ENCODE data around the gene PYGB.

Gene PYGB

DNA sequence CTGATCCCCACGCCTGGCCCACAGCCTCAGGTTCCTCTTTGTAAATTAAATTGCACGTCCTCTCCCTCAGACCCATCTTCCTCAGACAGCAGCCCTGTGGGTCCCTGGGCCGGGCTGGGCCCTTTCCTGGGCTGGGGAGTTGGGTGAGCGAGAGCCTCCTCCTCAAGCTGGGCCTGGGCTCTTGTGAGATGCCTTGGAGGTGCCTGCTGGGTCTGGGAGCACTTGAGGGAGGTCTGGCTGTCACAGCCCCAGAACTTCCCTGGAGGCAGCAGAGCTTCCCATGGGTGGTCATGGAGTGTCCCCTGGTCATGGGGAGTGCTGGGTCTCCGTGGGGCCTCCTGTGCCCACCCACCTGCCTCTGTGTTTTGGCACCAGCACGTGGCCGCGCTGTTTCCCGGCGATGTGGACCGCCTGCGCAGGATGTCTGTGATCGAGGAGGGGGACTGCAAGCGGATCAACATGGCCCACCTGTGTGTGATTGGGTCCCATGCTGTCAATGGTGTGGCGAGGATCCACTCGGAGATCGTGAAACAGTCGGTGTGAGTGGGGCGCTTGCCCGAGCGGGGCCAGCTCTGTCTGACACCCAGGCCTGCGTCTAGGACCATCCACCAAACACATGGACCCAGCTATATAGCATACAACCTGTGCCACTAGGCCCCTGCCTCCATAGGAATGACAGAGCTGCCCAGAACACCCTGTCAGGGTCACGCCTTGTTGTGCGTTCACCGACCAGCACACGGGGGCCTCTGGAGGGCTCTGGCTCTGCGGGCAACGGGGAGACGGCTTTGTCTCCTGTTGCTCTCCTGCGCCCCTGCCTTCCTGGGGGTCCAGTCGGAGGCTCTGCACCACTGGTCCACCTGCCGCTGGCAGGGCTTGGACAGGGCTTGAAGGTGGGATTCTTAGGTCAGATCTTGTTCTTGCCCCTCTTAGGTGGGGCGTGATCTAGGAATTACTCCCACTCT, 33.0 kb downstream of the PYGB start:
- in situ Hi-C loops (cut with HindIII; ENCODE audit: low pct_unique_long_range_greater_than_20kb, low sequenced_read_pairs): no loop called here
- no peak for TF ChIP-seq JUND (IDR thresholded peaks at IDR 0.05; ENCODE audit: low read depth)
- DNase-seq (ENCODE audit: low read depth in 1 of 2, low spot score in 1 of 2): no peak

GRCh38 chr20:25281541-25281991, 33.7 kb downstream of the PYGB start:
- no peak for TF ChIP-seq JUND (IDR thresholded peaks at IDR 0.05; ENCODE audit: low read depth)
- in situ Hi-C loops (cut with HindIII; ENCODE audit: low pct_unique_long_range_greater_than_20kb, low sequenced_read_pairs): no loop called here
- DNase-seq (ENCODE audit: low read depth in 1 of 2, low spot score in 1 of 2): peak in 1 of 2 experiments; percentile 90

DNA sequence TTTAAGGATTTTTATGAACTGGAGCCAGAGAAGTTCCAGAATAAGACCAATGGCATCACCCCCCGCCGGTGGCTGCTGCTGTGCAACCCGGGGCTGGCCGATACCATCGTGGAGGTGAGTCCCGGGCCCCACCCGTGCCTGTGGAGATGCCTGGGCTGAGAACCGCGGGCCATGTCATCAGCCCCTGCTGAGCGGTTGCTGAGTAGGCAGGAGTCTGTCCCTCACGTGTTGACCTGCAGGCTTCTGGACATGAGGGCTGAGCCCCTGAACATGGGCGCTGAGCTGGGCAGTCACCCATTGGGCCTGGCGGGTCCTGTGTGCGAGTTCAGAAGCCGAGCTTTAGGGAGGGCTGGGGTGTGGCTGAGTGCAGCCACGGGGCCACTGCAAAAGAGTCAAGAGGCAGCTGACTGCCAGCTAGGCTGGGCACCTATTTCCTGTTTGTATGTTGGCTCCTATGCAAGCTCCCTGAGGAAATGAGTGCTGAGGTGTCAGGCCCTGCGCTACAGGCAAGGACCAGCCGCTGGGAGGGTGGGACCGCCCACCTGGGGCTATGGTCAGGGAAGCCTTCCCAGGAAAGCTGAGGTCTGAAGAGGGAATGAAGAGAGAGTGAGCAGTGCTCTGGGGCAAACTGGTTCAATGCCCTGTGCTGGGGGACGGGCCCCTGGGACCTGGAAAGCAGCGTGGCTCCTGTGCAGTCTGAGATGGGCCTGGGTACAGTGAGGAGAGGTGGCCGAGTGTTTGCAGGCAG, 34.3 kb downstream of the PYGB start:
- DNase-seq (ENCODE audit: low read depth in 1 of 2, low spot score in 1 of 2): no peak
- in situ Hi-C loops (cut with HindIII; ENCODE audit: low pct_unique_long_range_greater_than_20kb, low sequenced_read_pairs): no loop called here

GRCh38 chr20:25282796-25283195, 34.9 kb downstream of the PYGB start:
- TF ChIP-seq JUND (IDR thresholded peaks at IDR 0.05; ENCODE audit: low read depth): no peak
- in situ Hi-C loops (cut with HindIII; ENCODE audit: low pct_unique_long_range_greater_than_20kb, low sequenced_read_pairs): no loop called here
- no peak for DNase-seq (ENCODE audit: low read depth in 1 of 2, low spot score in 1 of 2)

More for the DNA sequence above, 34.3 kb downstream of the PYGB start:
- TF ChIP-seq JUND (IDR thresholded peaks at IDR 0.05; ENCODE audit: low read depth): no peak

- in situ Hi-C loops (cut with HindIII; ENCODE audit: low pct_unique_long_range_greater_than_20kb, low sequenced_read_pairs): no loop called here
- DNase-seq (ENCODE audit: low read depth in 1 of 2, low spot score in 1 of 2): no peak
- no peak for TF ChIP-seq JUND (IDR thresholded peaks at IDR 0.05; ENCODE audit: low read depth)
Measured at GRCh38 chr20:25283221-25283951, 35.5 kb downstream of the PYGB start.

- in situ Hi-C loops (cut with HindIII; ENCODE audit: low pct_unique_long_range_greater_than_20kb, low sequenced_read_pairs): no loop called here
Measured at GRCh38 chr20:25284131-25284601, 36.3 kb downstream of the PYGB start.

GRCh38 chr20:25285091-25285647, 37.3 kb downstream of the PYGB start:
- no peak for TF ChIP-seq JUND (IDR thresholded peaks at IDR 0.05; ENCODE audit: low read depth)
- in situ Hi-C loops (cut with HindIII; ENCODE audit: low pct_unique_long_range_greater_than_20kb, low sequenced_read_pairs): no loop called here
- DNase-seq (ENCODE audit: low read depth in 1 of 2, low spot score in 1 of 2): no peak

More at GRCh38 chr20:25284131-25284601, 36.3 kb downstream of the PYGB start:
- DNase-seq (ENCODE audit: low read depth in 1 of 2, low spot score in 1 of 2): no peak
- TF ChIP-seq JUND (IDR thresholded peaks at IDR 0.05; ENCODE audit: low read depth): no peak

- DNase-seq (ENCODE audit: low read depth in 1 of 2, low spot score in 1 of 2): no peak
- no peak for TF ChIP-seq JUND (IDR thresholded peaks at IDR 0.05; ENCODE audit: low read depth)
- in situ Hi-C loops (cut with HindIII; ENCODE audit: low pct_unique_long_range_greater_than_20kb, low sequenced_read_pairs): no loop called here
Measured at GRCh38 chr20:25285856-25286798, 38.2 kb downstream of the PYGB start.

DNA sequence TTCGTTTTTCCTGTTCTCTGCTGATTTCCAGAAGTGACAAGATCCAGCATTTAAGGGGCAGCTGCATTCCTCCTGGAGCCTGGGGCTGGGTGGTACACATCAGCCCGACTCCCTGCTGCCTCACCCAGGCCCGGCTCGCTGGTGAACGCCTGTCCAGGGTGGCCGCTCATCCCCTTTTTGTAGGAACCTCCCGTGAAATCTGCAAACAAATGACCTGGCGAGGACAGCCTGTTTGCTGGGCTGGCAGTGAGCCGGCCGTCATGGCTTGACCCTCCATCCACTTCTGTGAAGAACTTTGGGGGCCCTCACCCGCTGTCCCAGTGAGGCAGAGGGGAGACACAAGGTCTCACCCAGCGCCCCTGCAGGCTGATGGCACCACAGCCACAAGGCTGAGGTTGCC, 39.0 kb downstream of the PYGB start:
- no peak for TF ChIP-seq JUND (IDR thresholded peaks at IDR 0.05; ENCODE audit: low read depth)
- in situ Hi-C loops (cut with HindIII; ENCODE audit: low pct_unique_long_range_greater_than_20kb, low sequenced_read_pairs): no loop called here
- no peak for DNase-seq (ENCODE audit: low read depth in 1 of 2, low spot score in 1 of 2)

DNA sequence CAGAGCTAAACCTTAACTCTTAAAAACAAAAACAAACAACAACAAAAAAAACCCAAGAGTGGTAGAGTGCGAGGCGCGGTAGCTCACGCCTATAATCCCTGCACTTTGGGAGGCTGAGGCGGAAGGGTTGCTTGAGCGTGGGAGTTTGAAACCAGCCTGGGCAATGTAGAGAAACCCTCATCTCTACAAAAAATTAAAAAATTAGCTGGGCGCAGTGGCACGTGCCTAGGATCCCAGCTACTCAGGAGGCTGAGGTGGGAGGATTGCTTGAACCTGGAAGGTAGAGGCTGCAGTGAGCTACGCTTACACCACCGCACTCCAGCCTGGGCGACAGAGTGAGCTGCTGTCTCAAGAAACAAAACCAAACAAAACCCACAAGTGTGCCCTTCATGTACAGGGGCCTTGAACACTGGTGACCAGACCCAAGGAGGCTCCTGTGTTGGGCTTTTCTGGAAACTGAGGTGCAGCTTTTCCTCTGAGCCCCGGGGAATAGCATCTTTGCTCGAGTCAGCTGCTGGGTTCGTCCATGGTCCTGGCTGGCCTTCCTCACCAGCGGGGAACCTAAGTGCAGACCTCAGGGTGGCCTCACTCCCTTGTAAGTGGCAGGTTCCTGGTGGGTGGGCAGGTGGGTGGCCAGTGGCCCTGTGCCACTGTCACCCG, 39.9 kb downstream of the PYGB start:
- no peak for TF ChIP-seq JUND (IDR thresholded peaks at IDR 0.05; ENCODE audit: low read depth)
- DNase-seq (ENCODE audit: low read depth in 1 of 2, low spot score in 1 of 2): no peak
- in situ Hi-C loops (cut with HindIII; ENCODE audit: low pct_unique_long_range_greater_than_20kb, low sequenced_read_pairs): no loop called here

Data from T47D (cell line).